SK-N-SH treated with all-trans-retinoic acid at 6 μM for 48 hours (cell line): ENCODE results near the gene DIP2A.

Source experiments
- ATAC-seq: fragments of 200-7000 bp; cut with Tn5 transposase; 3 replicates; pipeline ENCODE4 v1.9.1; 2020; ENCODE audit warnings: mild to moderate bottlenecking, moderate library complexity
- BACH2 ChIP-seq: fragments of 250-450 bp; sonication (Bioruptor Pico); IDR thresholded peaks from 2 replicates; pipeline ENCODE4 v1.9.0; 2021; ENCODE audit warnings: mild to moderate bottlenecking, borderline replicate concordance
- CREB5 ChIP-seq: fragments of 250-450 bp; sonication (Bioruptor Pico); IDR thresholded peaks from 2 replicates; pipeline ENCODE4 v1.5.1; 2020; ENCODE audit warnings: low read depth, mild to moderate bottlenecking, moderate library complexity
- CSDC2 ChIP-seq: fragments of 250-450 bp; sonication (Bioruptor Pico); IDR thresholded peaks from 2 replicates; pipeline ENCODE4 v1.5.0; 2020; ENCODE audit warnings: mild to moderate bottlenecking, moderate library complexity
- CSRNP3 ChIP-seq: fragments of 250-450 bp; sonication (Bioruptor Pico); IDR thresholded peaks from 2 replicates; pipeline ENCODE4 v1.5.1; 2021; ENCODE audit warnings: mild to moderate bottlenecking, moderate library complexity
- ESRRG ChIP-seq: fragments of 250-450 bp; sonication (Bioruptor Pico); IDR thresholded peaks from 2 replicates; pipeline ENCODE4 v1.6.1; 2021; ENCODE audit warnings: mild to moderate bottlenecking
- ISL1 ChIP-seq: fragments of 250-450 bp; sonication (Bioruptor Pico); IDR thresholded peaks from 2 replicates; pipeline ENCODE4 v2.1.2; 2022; ENCODE audit warnings: mild to moderate bottlenecking, moderate library complexity
- OSR1 ChIP-seq: fragments of 250-450 bp; sonication (Bioruptor Pico); IDR thresholded peaks from 2 replicates; pipeline ENCODE4 v1.8.0; 2022; ENCODE audit warnings: moderate library complexity, mild to moderate bottlenecking, inconsistent platforms
- PATZ1 ChIP-seq: fragments of 250-450 bp; sonication (Bioruptor Pico); IDR thresholded peaks from 2 replicates; pipeline ENCODE4 v1.8.0; 2020; ENCODE audit warnings: mild to moderate bottlenecking, moderate library complexity, borderline replicate concordance
- POU6F1 ChIP-seq: fragments of 250-450 bp; sonication (Bioruptor Pico); IDR thresholded peaks from 2 replicates; pipeline ENCODE4 v1.8.0; 2021; ENCODE audit warnings: low read depth, mild to moderate bottlenecking, moderate library complexity, borderline replicate concordance
- RARB ChIP-seq: fragments of 250-450 bp; sonication (Bioruptor Pico); IDR thresholded peaks from 2 replicates; pipeline ENCODE4 v1.8.0; 2021; ENCODE audit warnings: mild to moderate bottlenecking, moderate library complexity
- SNAI2 ChIP-seq: fragments of 250-450 bp; sonication (Bioruptor Pico); IDR thresholded peaks from 2 replicates; pipeline ENCODE4 v1.5.0; 2020; ENCODE audit warnings: mild to moderate bottlenecking, moderate library complexity
- TCF4 ChIP-seq: fragments of 250-450 bp; sonication (Bioruptor Pico); IDR thresholded peaks from 2 replicates; pipeline ENCODE4 v1.8.0; 2021; ENCODE audit warnings: mild to moderate bottlenecking, moderate library complexity, borderline replicate concordance
- TOX ChIP-seq: fragments of 250-450 bp; sonication (Bioruptor Pico); IDR thresholded peaks from 2 replicates; pipeline ENCODE4 v1.8.0; 2021; ENCODE audit warnings: mild to moderate bottlenecking, moderate library complexity, borderline replicate concordance
- TSHZ2 ChIP-seq: fragments of 250-450 bp; sonication (Bioruptor Pico); IDR thresholded peaks from 2 replicates; pipeline ENCODE4 v1.5.0; 2020; ENCODE audit warnings: mild to moderate bottlenecking, moderate library complexity
- ZFP3 ChIP-seq: fragments of 250-450 bp; sonication (Bioruptor Pico); IDR thresholded peaks from 2 replicates; pipeline ENCODE4 v1.5.0; 2020; ENCODE audit warnings: mild to moderate bottlenecking, moderate library complexity
- ZNF565 ChIP-seq: fragments of 450-650 bp; formaldehyde crosslinking; conservative IDR thresholded peaks from 2 replicates; pipeline ENCODE4 v1.5.0; 2020; ENCODE audit warnings: low read depth, mild to moderate bottlenecking, moderate library complexity
- ZNF70 ChIP-seq: fragments of 450-650 bp; formaldehyde crosslinking; IDR thresholded peaks from 2 replicates; pipeline ENCODE4 v1.5.0; 2020; ENCODE audit warnings: mild to moderate bottlenecking, moderate library complexity

The DIP2A gene

GRCh38 chr21:46537026-46537425 is 78.3 kb downstream of the DIP2A start:
- TF ChIP-seq PATZ1 = no peak
- TF ChIP-seq OSR1 (CRISPR knock-in tag) = no peak
- TF ChIP-seq SNAI2 = no peak
- no peak for ATAC-seq

- no peak for TF ChIP-seq CSDC2 (CRISPR knock-in tag)
- no peak for TF ChIP-seq OSR1 (CRISPR knock-in tag)
- no peak for TF ChIP-seq TOX (CRISPR knock-in tag)
- TF ChIP-seq POU6F1 (CRISPR knock-in tag) = no peak
- TF ChIP-seq ZNF70 (CRISPR knock-in tag) = no peak
- TF ChIP-seq ZFP3 (CRISPR knock-in tag) = no peak
- no peak for ATAC-seq
Measured at GRCh38 chr21:46538262-46538661, 79.6 kb downstream of the DIP2A start.

- TF ChIP-seq RARB = no peak
- ATAC-seq = no peak
Measured at GRCh38 chr21:46538851-46539666, 80.4 kb downstream of the DIP2A start.

GRCh38 chr21:46540087-46540710 is 81.5 kb downstream of the DIP2A start:
- TF ChIP-seq TOX (CRISPR knock-in tag) (no peak), CREB5 (CRISPR knock-in tag) (no peak), ZNF565 (CRISPR knock-in tag) (no peak), TCF4 (no peak), BACH2 (CRISPR knock-in tag) (no peak), ZNF70 (CRISPR knock-in tag) (no peak), ZFP3 (CRISPR knock-in tag) (no peak), ISL1 (no peak), SNAI2 (no peak), TSHZ2 (CRISPR knock-in tag) (no peak)
- TF ChIP-seq, all 23 proteins: peak for 0

GRCh38 chr21:46542588-46543124 is 84.0 kb downstream of the DIP2A start:
- no peak for TF ChIP-seq CSDC2 (CRISPR knock-in tag)
- TF ChIP-seq ISL1 = no peak
- no peak for TF ChIP-seq CSRNP3 (CRISPR knock-in tag)
- no peak for TF ChIP-seq RARB
- TF ChIP-seq ZNF70 (CRISPR knock-in tag) = no peak
- no peak for TF ChIP-seq ESRRG (CRISPR knock-in tag)
- TF ChIP-seq TOX (CRISPR knock-in tag) = no peak
- TF ChIP-seq CREB5 (CRISPR knock-in tag) = no peak
- no peak for TF ChIP-seq SNAI2
- TF ChIP-seq PATZ1 = no peak
- ATAC-seq = no peak

More at GRCh38 chr21:46540087-46540710, 81.5 kb downstream of the DIP2A start:
- no peak for ATAC-seq
